ENCODE results near the gene MRPL34. TPM values are rescaled to one million over a fixed set of nuclear protein-coding genes. Genes with fewer than 3 reads are reported as not detected.

MRPL34 gene
- total and polyA plus RNA-seq, 9 of the 15 experiments (the other 6 are each of a cell fraction or from before 2014, with no cell fraction given), result 11.5 to 256 (median 72.5) TPM

- TF ChIP-seq E2F6 (IDR thresholded peaks at IDR 0.05; ENCODE audit: borderline replicate concordance in 1 of 2, extremely low read depth in 1 of 2, insufficient read depth in 1 of 2, insufficient read length in 1 of 2, low read depth in 1 of 2, low read length in 1 of 2, poor library complexity in 1 of 2, severe bottlenecking in 1 of 2) (peak in 1 of 2 experiments; percentile 9), CUX1 (CRISPR knock-in tag; IDR thresholded peaks at IDR 0.05) (peak; percentile 98), ZNF639 (CRISPR knock-in tag; conservative IDR thresholded peaks at IDR 0.05 in 1 of 2, IDR thresholded peaks at IDR 0.05 in 1 of 2) (peak in 1 of 2 experiments; percentile 99; a peak in 2 of 4 replicates), ZNF311 (CRISPR knock-in tag; IDR thresholded peaks at IDR 0.05) (peak; percentile 68; the same call in 1 of the 2 replicates), PHF8 (IDR thresholded peaks at IDR 0.05; ENCODE audit: borderline replicate concordance, low read length) (peak; percentile 85), ATF1 (CRISPR knock-in tag; IDR thresholded peaks at IDR 0.05) (no peak), ATF1 (tag; IDR thresholded peaks at IDR 0.05) (peak; percentile 93), NUFIP1 (IDR thresholded peaks at IDR 0.05; ENCODE audit: partially characterized antibody) (no peak), TCF7L2 (IDR thresholded peaks at IDR 0.05; ENCODE audit: low read depth, low read length) (peak; percentile 36; the same call in 1 of the 2 replicates), TAF9B (IDR thresholded peaks at IDR 0.05; ENCODE audit: partially characterized antibody) (peak; percentile 93), RUNX1 (IDR thresholded peaks at IDR 0.05; ENCODE audit: low read depth) (no peak), ID3 (CRISPR knock-in tag; IDR thresholded peaks at IDR 0.05) (no peak), ID3 (tag; IDR thresholded peaks at IDR 0.05) (no peak), SMARCE1 (IDR thresholded peaks at IDR 0.05) (no peak), U2AF2 (optimal IDR thresholded peaks at IDR 0.05; ENCODE audit: low read depth, low read length) (no peak), ZBTB34 (CRISPR knock-in tag; IDR thresholded peaks at IDR 0.05) (no peak), ESRRA (IDR thresholded peaks at IDR 0.05; ENCODE audit: borderline replicate concordance, low read depth) (peak; percentile 18; the same call in 1 of the 2 replicates)
Observed at GRCh38 chr19:17266975-17267788, 38.5 kb upstream of the MRPL34 start, which contains the start of gene BABAM1 (continued).

Data from K562 (cell line).